ENCODE results near the gene UPF1.

- TF ChIP-seq CTCF (IDR thresholded peaks at IDR 0.05; ENCODE audit: insufficient read depth, low read length), result no peak
- TF ChIP-seq POLR2AphosphoS5 (IDR thresholded peaks at IDR 0.05; ENCODE audit: low read depth), result no peak
- TF ChIP-seq REST (IDR thresholded peaks at IDR 0.05; ENCODE audit: insufficient replicate concordance, low read depth), result no peak
- TF ChIP-seq GABPA (IDR thresholded peaks at IDR 0.05; ENCODE audit: low read depth), result no peak
These were observed 36.2 kb upstream of the UPF1 start for GRCh38 chr19:18795540-18795939.

All from HL-60 (cell line).